Measurements from ENCODE around the gene PGBD5. TPM values are rescaled to one million over a fixed set of nuclear protein-coding genes. Genes with fewer than 3 reads are reported as not detected.

The PGBD5 gene
- total RNA-seq, 4 donors from 2014 or later = 1.0 to 4.5 (median 1.9) TPM

DNA sequence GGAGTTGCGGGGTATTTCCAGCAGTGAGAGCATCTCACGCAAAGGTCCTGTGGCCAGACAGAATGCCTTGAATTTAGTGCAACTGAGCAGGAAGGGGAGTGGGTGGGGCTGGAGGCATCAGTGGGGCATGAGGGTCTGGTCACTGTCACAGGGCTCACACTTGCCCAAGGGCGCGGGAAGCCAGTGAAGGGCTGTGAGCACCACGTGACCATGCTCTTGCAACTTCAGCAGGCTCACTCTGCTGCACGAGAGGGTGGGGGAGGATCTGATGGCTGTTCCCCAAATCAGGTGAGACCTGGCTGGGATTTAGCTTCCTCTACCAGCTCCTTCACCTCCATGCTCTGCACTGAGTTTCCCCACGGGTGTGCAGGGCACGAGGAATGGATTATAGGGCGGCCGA lies 64.2 kb downstream of the PGBD5 start:
- Histone ChIP-seq H3K4me3 (no peak overlapping the region), H3K27ac (no peak overlapping the region), H3K9me3 (no peaks in the 10 kb centered on the region), H3K4me1 (peaks cover 0 to 2% of the 10 kb centered on the region in 2 donors), H3K36me3 (no peaks in the 10 kb centered on the region), H3K27me3 (no peaks in the 10 kb centered on the region)
- TF ChIP-seq, protein P1, sequence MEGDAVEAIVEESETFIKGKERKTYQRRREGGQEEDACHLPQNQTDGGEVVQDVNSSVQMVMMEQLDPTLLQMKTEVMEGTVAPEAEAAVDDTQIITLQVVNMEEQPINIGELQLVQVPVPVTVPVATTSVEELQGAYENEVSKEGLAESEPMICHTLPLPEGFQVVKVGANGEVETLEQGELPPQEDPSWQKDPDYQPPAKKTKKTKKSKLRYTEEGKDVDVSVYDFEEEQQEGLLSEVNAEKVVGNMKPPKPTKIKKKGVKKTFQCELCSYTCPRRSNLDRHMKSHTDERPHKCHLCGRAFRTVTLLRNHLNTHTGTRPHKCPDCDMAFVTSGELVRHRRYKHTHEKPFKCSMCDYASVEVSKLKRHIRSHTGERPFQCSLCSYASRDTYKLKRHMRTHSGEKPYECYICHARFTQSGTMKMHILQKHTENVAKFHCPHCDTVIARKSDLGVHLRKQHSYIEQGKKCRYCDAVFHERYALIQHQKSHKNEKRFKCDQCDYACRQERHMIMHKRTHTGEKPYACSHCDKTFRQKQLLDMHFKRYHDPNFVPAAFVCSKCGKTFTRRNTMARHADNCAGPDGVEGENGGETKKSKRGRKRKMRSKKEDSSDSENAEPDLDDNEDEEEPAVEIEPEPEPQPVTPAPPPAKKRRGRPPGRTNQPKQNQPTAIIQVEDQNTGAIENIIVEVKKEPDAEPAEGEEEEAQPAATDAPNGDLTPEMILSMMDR (IDR thresholded peaks at IDR 0.05 in 4 of 5, conservative IDR thresholded peaks at IDR 0.05 in 1 of 5) = no peak
- no peak for TF ChIP-seq POLR2A (IDR thresholded peaks at IDR 0.05)
- intact Hi-C loops (cut with DNase I; ENCODE audit: low total_unique reads) (no loop called here), in situ Hi-C loops (cut with MboI; ENCODE audit: low sequenced_read_pairs in 4 of 4) (no loop called here)
- ATAC-seq (no peak), DNase-seq (no peak)

DNA sequence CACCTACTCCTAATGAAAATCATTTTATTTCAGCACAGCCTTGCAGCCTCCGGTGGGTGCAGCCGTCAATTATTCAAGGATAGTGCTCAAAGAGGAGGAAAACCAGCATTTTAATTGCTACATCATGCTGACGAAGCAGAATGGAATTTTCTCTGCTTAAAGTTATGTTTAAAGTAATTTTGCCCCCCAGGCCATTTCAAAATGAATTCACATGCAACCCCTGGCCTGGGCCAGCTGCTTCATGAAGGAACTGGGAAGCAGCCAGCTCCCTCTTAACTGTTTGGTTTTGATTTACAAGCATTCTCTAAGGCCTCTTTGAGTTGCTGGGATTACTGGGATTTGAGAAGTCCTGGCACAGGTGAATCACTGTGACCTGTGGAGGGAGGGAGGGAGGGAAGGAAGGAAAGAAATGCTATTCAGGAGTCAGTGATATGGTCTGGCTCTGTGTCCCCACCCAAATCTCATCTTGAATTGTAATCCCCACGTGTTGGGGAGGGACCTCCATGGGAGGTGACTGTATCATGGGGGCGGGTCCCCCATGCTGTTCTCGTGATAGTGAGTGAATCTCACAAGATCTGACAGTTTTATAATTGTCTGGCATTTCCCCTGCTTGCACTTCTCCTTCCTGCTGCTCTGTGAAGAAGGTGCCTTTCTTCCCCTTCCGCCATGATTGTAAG lies 66.0 kb downstream of the PGBD5 start:
- Histone ChIP-seq H3K27ac (no peak overlapping the region), H3K4me1 (no peaks in the 10 kb centered on the region), H3K9me3 (no peaks in the 10 kb centered on the region), H3K27me3 (no peaks in the 10 kb centered on the region), H3K4me3 (no peak overlapping the region), H3K36me3 (no peaks in the 10 kb centered on the region)
- TF ChIP-seq POLR2A (IDR thresholded peaks at IDR 0.05) = no peak
- TF ChIP-seq, protein P1 (IDR thresholded peaks at IDR 0.05 in 4 of 5, conservative IDR thresholded peaks at IDR 0.05 in 1 of 5) = no peak
- DNase-seq (no peak), ATAC-seq (no peak)
- intact Hi-C loops (cut with DNase I; ENCODE audit: low total_unique reads) = no loop called here
- in situ Hi-C loops (cut with MboI; ENCODE audit: low sequenced_read_pairs in 4 of 4) = no loop called here

DNA sequence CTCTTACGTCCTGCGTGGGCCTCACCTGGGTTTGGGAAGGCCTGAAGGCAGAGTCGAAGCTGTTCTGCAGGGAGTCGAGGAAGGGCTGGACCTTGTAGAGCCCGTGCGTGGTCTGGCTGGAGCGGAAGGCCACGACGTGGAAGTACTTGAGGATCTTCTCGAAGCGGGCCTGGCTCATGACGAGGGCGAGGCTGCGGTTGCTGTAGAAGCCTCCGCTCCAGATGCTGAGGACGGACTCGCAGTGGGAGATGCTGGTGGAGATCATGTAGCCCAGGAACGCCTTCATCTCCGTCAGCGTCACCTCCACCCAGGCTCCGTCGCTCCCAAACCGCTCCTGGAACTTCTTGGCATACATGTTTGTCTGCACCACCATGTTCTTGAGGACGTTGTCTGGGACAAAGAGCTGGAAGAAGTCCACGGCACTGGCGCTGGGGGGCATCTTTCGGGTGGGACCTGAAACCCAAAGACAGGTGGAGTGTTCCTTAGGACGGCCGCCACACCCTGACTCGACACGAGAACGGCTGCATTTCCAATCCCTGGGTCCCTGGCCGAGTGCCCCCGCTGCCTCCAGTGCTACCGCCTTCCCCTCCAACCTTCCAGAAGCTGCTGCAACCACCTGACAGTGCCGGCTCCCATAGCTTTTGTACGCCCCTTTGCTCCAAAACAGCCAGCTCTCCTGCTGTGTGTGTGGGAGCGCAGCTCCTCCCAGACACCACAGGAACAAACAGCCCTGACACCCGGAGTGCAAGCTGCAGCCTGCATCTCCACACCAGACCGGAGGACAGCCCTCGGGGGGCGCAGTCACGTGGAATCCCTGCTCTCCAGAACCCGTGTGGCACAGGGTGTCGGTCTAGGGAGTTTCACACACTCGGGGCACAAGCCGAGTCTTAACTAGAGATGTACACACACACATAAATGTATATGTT lies 69.0 kb downstream of the PGBD5 start:
- Histone ChIP-seq H3K4me1 (no peaks in the 10 kb centered on the region), H3K27me3 (no peaks in the 10 kb centered on the region), H3K36me3 (no peaks in the 10 kb centered on the region), H3K4me3 (no peak overlapping the region), H3K27ac (no peak overlapping the region), H3K9me3 (no peaks in the 10 kb centered on the region)
- in situ Hi-C loops (cut with MboI; ENCODE audit: low sequenced_read_pairs in 4 of 4) = no loop called here
- DNase-seq = no peak
- no peak for ATAC-seq
- intact Hi-C loops (cut with DNase I; ENCODE audit: low total_unique reads) = no loop called here
- no peak for TF ChIP-seq POLR2A (IDR thresholded peaks at IDR 0.05)
- TF ChIP-seq, protein P1 (IDR thresholded peaks at IDR 0.05 in 4 of 5, conservative IDR thresholded peaks at IDR 0.05 in 1 of 5) = no peak

DNA sequence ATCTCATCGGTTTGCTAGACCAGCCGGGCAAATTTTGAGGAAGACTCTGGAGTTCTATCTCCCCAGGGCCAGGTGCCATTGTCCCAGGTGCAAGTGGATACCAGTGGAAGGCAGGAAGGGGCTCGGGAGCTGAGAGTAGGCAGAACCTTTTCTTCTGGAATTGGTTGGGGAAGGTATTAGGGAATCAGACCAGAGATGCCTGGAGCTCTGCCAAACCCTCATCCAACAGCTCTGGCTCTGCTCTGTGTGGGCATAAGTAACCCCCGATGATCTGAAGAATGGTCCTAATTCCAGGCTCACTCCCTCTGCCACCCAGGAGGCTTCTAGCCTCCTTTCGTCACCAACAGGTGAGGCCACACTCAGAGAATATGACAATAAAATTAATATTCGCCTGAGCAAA lies 69.9 kb downstream of the PGBD5 start:
- TF ChIP-seq POLR2A (IDR thresholded peaks at IDR 0.05) = no peak
- TF ChIP-seq, protein P1 (IDR thresholded peaks at IDR 0.05 in 4 of 5, conservative IDR thresholded peaks at IDR 0.05 in 1 of 5) = no peak
- H3K4me3 ChIP-seq = no peak overlapping the region
- no peaks in the 10 kb centered on the region for H3K36me3 ChIP-seq
- H3K27me3 ChIP-seq = no peaks in the 10 kb centered on the region
- no peak for ATAC-seq
- H3K9me3 ChIP-seq = no peaks in the 10 kb centered on the region
- H3K27ac ChIP-seq = no peak overlapping the region
- in situ Hi-C loops (cut with MboI; ENCODE audit: low sequenced_read_pairs in 4 of 4) (no loop called here), intact Hi-C loops (cut with DNase I; ENCODE audit: low total_unique reads) (no loop called here)
- no peaks in the 10 kb centered on the region for H3K4me1 ChIP-seq
- DNase-seq = no peak
